ENCODE data around the gene GAD1.
A peak's percentile ranks its signal among the peaks of the same experiment; 100 is the strongest.

Gene GAD1

GRCh38 chr2:170778900-170779299 is 37.8 kb upstream of the GAD1 start:
- no peak for DNase-seq (ENCODE audit: insufficient read length, low spot score)
- TF ChIP-seq CTCF (IDR thresholded peaks at IDR 0.05; ENCODE audit: insufficient read depth, missing control alignments), result no peak
- FAIRE-seq, result no peak

GRCh38 chr2:170779304-170779703 is 37.4 kb upstream of the GAD1 start:
- FAIRE-seq, result no peak

GRCh38 chr2:170782673-170783072 is 34.0 kb upstream of the GAD1 start:
- TF ChIP-seq CTCF (IDR thresholded peaks at IDR 0.05; ENCODE audit: insufficient read depth, missing control alignments), result no peak
- FAIRE-seq (no peak), DNase-seq (ENCODE audit: insufficient read length, low spot score) (no peak)

More at GRCh38 chr2:170779304-170779703, 37.4 kb upstream of the GAD1 start:
- no peak for TF ChIP-seq CTCF (IDR thresholded peaks at IDR 0.05; ENCODE audit: insufficient read depth, missing control alignments)
- no peak for DNase-seq (ENCODE audit: insufficient read length, low spot score)

- DNase-seq (ENCODE audit: insufficient read length, low spot score) (no peak), FAIRE-seq (no peak)
- no peak for TF ChIP-seq CTCF (IDR thresholded peaks at IDR 0.05; ENCODE audit: insufficient read depth, missing control alignments)
Measured at GRCh38 chr2:170783549-170783948, 33.1 kb upstream of the GAD1 start.

- FAIRE-seq (no peak), DNase-seq (ENCODE audit: insufficient read length, low spot score) (no peak)
- TF ChIP-seq CTCF (IDR thresholded peaks at IDR 0.05; ENCODE audit: insufficient read depth, missing control alignments), result no peak
Measured at GRCh38 chr2:170798996-170799395, 17.7 kb upstream of the GAD1 start.

GRCh38 chr2:170806548-170806947 is 10.1 kb upstream of the GAD1 start:
- FAIRE-seq, result peak; percentile 51
- TF ChIP-seq CTCF (IDR thresholded peaks at IDR 0.05; ENCODE audit: insufficient read depth, missing control alignments), result no peak
- DNase-seq (ENCODE audit: insufficient read length, low spot score), result no peak

- DNase-seq (ENCODE audit: insufficient read length, low spot score), result no peak
- FAIRE-seq, result peak; percentile 74
Measured at GRCh38 chr2:170812710-170813600, 3.7 kb upstream of the GAD1 start.

More at GRCh38 chr2:170812710-170813600, 3.7 kb upstream of the GAD1 start:
- peak; percentile 77 for TF ChIP-seq CTCF (IDR thresholded peaks at IDR 0.05; ENCODE audit: insufficient read depth, missing control alignments)
